Activated naive CD8-positive, alpha-beta T cell treated with anti-CD3 and anti-CD28 coated beads, Interleukin-2, amount 50 U/mL, for 24 hours (primary cell): Measurements from ENCODE around the gene MAP2K5.

Experiments used
- ATAC-seq: fragments of 150-1000 bp; cut with Tn5 transposase; one replicate; pipeline ENCODE4 v1.10.0; 2021
- DNase-seq: peaks from one replicate; pipeline ENCODE4 v3.0.0; 2021
- H3K27ac Mint-ChIP-seq: one replicate; pipeline ENCODE4 v1.8.0; 2021; ENCODE audit warnings: mild to moderate bottlenecking, mixed read lengths
- H3K27me3 Mint-ChIP-seq: one replicate; pipeline ENCODE4 v1.8.0; 2021; ENCODE audit warnings: mixed read lengths
- H3K36me3 Mint-ChIP-seq: one replicate; pipeline ENCODE4 v1.8.0; 2021; ENCODE audit warnings: low read depth, mixed read lengths
- H3K4me1 Mint-ChIP-seq: one replicate; pipeline ENCODE4 v1.8.0; 2021; ENCODE audit warnings: mixed read lengths
- H3K4me3 Mint-ChIP-seq: one replicate; pipeline ENCODE4 v1.8.0; 2021; ENCODE audit warnings: mild to moderate bottlenecking, moderate library complexity, mixed read lengths
- H3K9me3 Mint-ChIP-seq: one replicate; pipeline ENCODE4 v1.8.0; 2021; ENCODE audit warnings: mixed read lengths

The MAP2K5 gene

GRCh38 chr15:67823314-67824196 is 281.1 kb downstream of the MAP2K5 start:
- DNase-seq, result no peak
- Mint-ChIP-seq H3K9me3 (no peaks in the 10 kb centered on the region), H3K4me3 (peak overlapping the region; percentile 80), H3K27ac (no peak overlapping the region), H3K27me3 (peaks cover 73% of the 10 kb centered on the region), H3K36me3 (no peaks in the 10 kb centered on the region), H3K4me1 (peaks cover 40% of the 10 kb centered on the region)
- ATAC-seq, result no peak

GRCh38 chr15:67824197-67824968 is 281.9 kb downstream of the MAP2K5 start:
- H3K36me3 Mint-ChIP-seq, result no peaks in the 10 kb centered on the region
- peaks cover 75% of the 10 kb centered on the region for H3K27me3 Mint-ChIP-seq
- no peaks in the 10 kb centered on the region for H3K9me3 Mint-ChIP-seq
- no peak for ATAC-seq
- H3K4me3 Mint-ChIP-seq, result peak overlapping the region; percentile 80
- DNase-seq, result no peak
- no peak overlapping the region for H3K27ac Mint-ChIP-seq
- H3K4me1 Mint-ChIP-seq, result peaks cover 47% of the 10 kb centered on the region

- Mint-ChIP-seq H3K4me3 (peak within 1 kb of the TSS; percentile 32), H3K27ac (peak within 1 kb of the TSS; percentile 27), H3K9me3 (no peaks in the 10 kb centered on the region), H3K27me3 (peaks cover 71% of the 10 kb centered on the region), H3K4me1 (peaks cover 49% of the 10 kb centered on the region), H3K36me3 (no peaks in the 10 kb centered on the region)
- no peak for DNase-seq
- ATAC-seq, result no peak
These were observed 282.7 kb downstream of the MAP2K5 start, which contains the start of gene SKOR1 for GRCh38 chr15:67824976-67825880. TSS of gene SKOR1 (plus strand) at chr15:67825509. CDS start at chr15:67825603, 94 bp downstream.

GRCh38 chr15:67825881-67826716 is 283.6 kb downstream of the MAP2K5 start:
- ATAC-seq, result no peak
- peak overlapping the region; percentile 27 for H3K27ac Mint-ChIP-seq
- DNase-seq, result no peak
- peaks cover 72% of the 10 kb centered on the region for H3K27me3 Mint-ChIP-seq
- no peaks in the 10 kb centered on the region for H3K9me3 Mint-ChIP-seq
- H3K4me1 Mint-ChIP-seq, result peaks cover 49% of the 10 kb centered on the region
- peak overlapping the region; percentile 32 for H3K4me3 Mint-ChIP-seq
- H3K36me3 Mint-ChIP-seq, result no peaks in the 10 kb centered on the region

GRCh38 chr15:67826717-67827561 is 284.4 kb downstream of the MAP2K5 start:
- Mint-ChIP-seq H3K27ac (no peak overlapping the region), H3K9me3 (no peaks in the 10 kb centered on the region), H3K27me3 (peaks cover 71% of the 10 kb centered on the region), H3K36me3 (no peaks in the 10 kb centered on the region), H3K4me3 (no peak overlapping the region), H3K4me1 (peaks cover 44% of the 10 kb centered on the region)
- ATAC-seq (no peak), DNase-seq (no peak)

- no peaks in the 10 kb centered on the region for H3K9me3 Mint-ChIP-seq
- no peak overlapping the region for H3K4me3 Mint-ChIP-seq
- H3K36me3 Mint-ChIP-seq, result no peaks in the 10 kb centered on the region
- no peak overlapping the region for H3K27ac Mint-ChIP-seq
- no peak for ATAC-seq
- H3K4me1 Mint-ChIP-seq, result peaks cover 38% of the 10 kb centered on the region
- no peak for DNase-seq
- peaks cover 70% of the 10 kb centered on the region for H3K27me3 Mint-ChIP-seq
These were observed 285.2 kb downstream of the MAP2K5 start for GRCh38 chr15:67827562-67828277.

- no peaks in the 10 kb centered on the region for H3K9me3 Mint-ChIP-seq
- peaks cover 43% of the 10 kb centered on the region for H3K4me1 Mint-ChIP-seq
- H3K36me3 Mint-ChIP-seq, result no peaks in the 10 kb centered on the region
- peaks cover 74% of the 10 kb centered on the region for H3K27me3 Mint-ChIP-seq
- H3K27ac Mint-ChIP-seq, result no peak overlapping the region
- DNase-seq (no peak), ATAC-seq (no peak)
- H3K4me3 Mint-ChIP-seq, result no peak overlapping the region
These were observed 285.9 kb downstream of the MAP2K5 start for GRCh38 chr15:67828278-67828968.

- H3K4me1 Mint-ChIP-seq, result peaks cover 42% of the 10 kb centered on the region
- ATAC-seq (no peak), DNase-seq (no peak)
- no peaks in the 10 kb centered on the region for H3K36me3 Mint-ChIP-seq
- H3K9me3 Mint-ChIP-seq, result no peaks in the 10 kb centered on the region
- H3K4me3 Mint-ChIP-seq, result peak overlapping the region; percentile 20
- H3K27me3 Mint-ChIP-seq, result peaks cover 74% of the 10 kb centered on the region
- H3K27ac Mint-ChIP-seq, result no peak overlapping the region
These were observed 286.6 kb downstream of the MAP2K5 start for GRCh38 chr15:67828969-67829646.

GRCh38 chr15:67829647-67830504 is 287.4 kb downstream of the MAP2K5 start:
- Mint-ChIP-seq H3K4me1 (peaks cover 42% of the 10 kb centered on the region), H3K27me3 (peaks cover 69% of the 10 kb centered on the region), H3K27ac (no peak overlapping the region), H3K4me3 (no peak overlapping the region), H3K9me3 (no peaks in the 10 kb centered on the region), H3K36me3 (no peaks in the 10 kb centered on the region)
- no peak for DNase-seq
- no peak for ATAC-seq

- no peaks in the 10 kb centered on the region for H3K9me3 Mint-ChIP-seq
- H3K4me1 Mint-ChIP-seq, result peaks cover 40% of the 10 kb centered on the region
- no peak overlapping the region for H3K4me3 Mint-ChIP-seq
- no peaks in the 10 kb centered on the region for H3K36me3 Mint-ChIP-seq
- peaks cover 70% of the 10 kb centered on the region for H3K27me3 Mint-ChIP-seq
- no peak overlapping the region for H3K27ac Mint-ChIP-seq
- DNase-seq (no peak), ATAC-seq (no peak)
These were observed 288.9 kb downstream of the MAP2K5 start for GRCh38 chr15:67831363-67831762.

- Mint-ChIP-seq H3K4me3 (no peak overlapping the region), H3K27ac (no peak overlapping the region), H3K27me3 (peaks cover 70% of the 10 kb centered on the region), H3K36me3 (no peaks in the 10 kb centered on the region), H3K4me1 (peaks cover 41% of the 10 kb centered on the region), H3K9me3 (no peaks in the 10 kb centered on the region)
- no peak for DNase-seq
- no peak for ATAC-seq
These were observed 289.6 kb downstream of the MAP2K5 start for GRCh38 chr15:67832031-67832551.
